A172 (cell line): ENCODE results near the gene LTBR. TPM values are rescaled to one million over a fixed set of nuclear protein-coding genes. Genes with fewer than 3 reads are reported as not detected.
A peak's percentile ranks its signal among the peaks of the same experiment; 100 is the strongest.

Experiments used
- DNase-seq: peaks from one replicate; pipeline ENCODE4 v3.0.0-alpha.2; 2015; ENCODE audit warnings: low spot score
- total RNA-seq: library from RNA; depleted of rRNA; stranded (reverse); fragments of >200 nt; shearing (Covaris generic); gene quantifications from 2 replicates; pipeline ENCODE4 v1.2.3, GENCODE V29; 2014

Gene LTBR
- total RNA-seq, 1 experiment from 2014 or later: not detected

DNA sequence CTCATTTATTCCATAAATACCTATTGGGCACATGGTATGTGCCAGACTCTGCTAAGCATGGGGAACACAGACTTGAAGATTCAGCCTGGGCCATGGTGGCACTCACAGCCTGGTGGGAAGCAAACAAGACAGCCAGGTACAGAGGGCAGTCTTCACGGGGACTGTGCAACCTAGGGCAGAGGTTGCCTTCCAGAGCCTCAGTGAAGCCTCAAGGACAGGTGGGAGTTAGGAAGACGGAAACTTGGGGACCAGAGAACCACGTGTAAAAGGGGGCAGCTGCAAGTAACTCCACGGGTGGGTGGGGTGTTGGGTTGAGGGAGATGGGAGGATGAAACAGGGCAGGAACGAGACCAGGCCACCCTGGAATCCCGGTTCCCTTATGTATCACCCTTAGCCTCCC lies 980 bp upstream of the LTBR start:
- no peak for DNase-seq

DNA sequence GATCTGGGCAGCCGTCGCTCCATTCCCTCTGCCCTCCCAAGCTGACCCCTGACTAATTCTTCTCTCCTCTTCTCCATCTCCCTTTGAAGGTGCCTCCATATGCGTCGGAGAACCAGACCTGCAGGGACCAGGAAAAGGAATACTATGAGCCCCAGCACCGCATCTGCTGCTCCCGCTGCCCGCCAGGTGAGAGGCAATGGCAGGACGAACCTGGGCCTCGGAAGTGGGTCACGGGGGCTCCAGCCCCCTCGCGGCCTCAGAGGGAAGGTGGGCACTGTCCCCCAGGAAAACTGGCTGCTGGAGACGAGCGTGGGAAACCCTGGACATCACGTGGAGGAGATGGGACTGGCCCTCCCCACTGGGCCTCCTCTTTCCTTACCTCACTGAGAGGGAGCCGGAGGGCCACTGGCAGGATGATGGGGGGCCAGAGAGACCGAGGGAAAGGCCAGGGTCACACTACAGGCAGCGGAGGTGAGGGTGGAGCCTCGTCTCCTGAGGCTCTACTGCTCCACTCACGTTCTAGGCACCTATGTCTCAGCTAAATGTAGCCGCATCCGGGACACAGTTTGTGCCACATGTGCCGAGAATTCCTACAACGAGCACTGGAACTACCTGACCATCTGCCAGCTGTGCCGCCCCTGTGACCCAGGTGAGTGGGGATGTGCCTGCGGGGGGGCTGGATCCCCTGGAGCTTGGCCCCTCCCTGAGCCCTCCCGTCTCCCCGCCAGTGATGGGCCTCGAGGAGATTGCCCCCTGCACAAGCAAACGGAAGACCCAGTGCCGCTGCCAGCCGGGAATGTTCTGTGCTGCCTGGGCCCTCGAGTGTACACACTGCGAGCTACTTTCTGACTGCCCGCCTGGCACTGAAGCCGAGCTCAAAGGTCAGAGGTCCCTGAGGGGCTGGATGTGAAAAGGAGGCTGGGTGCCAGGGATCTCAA lies 806 bp downstream of the LTBR start:
- no peak for DNase-seq

DNA sequence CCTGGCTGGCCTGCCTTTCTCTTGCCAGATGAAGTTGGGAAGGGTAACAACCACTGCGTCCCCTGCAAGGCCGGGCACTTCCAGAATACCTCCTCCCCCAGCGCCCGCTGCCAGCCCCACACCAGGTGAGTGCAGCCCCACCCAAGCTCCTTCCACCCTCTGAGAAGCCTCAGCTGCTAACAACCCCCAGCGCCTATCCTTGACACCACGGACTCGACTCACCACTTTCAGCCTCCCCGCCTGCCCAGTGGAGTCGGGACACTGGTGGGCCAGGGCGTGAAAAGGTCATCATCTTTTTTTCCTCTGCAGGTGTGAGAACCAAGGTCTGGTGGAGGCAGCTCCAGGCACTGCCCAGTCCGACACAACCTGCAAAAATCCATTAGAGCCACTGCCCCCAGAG lies 2.1 kb downstream of the LTBR start:
- no peak for DNase-seq

DNA sequence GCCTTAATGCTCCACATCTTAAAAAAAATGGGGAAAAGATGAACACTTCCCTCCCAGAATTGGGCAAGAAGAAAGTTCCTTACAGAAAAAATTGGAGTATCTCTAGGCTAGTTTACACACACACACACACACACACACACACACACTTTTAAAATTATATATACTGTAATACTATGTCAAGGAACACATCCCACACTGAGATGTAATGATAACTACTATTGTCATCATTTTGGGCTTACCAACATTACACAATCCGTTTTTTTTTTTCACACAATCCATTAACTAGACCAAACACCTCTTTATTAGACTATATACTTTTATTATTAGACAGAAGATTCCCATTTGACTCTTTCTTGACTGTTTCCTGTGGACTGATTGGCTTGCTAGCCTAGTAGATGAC lies 2.5 kb downstream of the LTBR start:
- no peak for DNase-seq

DNA sequence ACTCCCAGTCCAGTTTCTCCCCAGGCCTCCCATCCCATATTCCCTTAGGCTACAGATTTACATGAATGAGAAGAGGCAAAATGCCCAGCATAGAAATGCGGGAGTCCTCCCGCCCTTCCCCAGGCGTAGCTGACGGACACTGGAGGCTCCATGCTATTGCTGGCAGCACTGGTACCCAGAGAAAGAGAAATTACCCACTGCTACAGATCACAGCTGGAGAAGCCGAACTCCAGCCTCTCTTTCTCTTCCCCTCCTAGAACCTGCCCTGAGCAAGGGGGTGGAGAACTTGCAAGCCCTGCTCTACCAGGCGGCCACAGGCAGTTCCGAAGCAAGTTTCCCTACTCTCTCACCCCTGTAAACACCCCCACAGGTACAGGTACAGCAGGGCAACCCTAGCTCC lies 3.6 kb downstream of the LTBR start:
- DNase-seq: no peak

DNA sequence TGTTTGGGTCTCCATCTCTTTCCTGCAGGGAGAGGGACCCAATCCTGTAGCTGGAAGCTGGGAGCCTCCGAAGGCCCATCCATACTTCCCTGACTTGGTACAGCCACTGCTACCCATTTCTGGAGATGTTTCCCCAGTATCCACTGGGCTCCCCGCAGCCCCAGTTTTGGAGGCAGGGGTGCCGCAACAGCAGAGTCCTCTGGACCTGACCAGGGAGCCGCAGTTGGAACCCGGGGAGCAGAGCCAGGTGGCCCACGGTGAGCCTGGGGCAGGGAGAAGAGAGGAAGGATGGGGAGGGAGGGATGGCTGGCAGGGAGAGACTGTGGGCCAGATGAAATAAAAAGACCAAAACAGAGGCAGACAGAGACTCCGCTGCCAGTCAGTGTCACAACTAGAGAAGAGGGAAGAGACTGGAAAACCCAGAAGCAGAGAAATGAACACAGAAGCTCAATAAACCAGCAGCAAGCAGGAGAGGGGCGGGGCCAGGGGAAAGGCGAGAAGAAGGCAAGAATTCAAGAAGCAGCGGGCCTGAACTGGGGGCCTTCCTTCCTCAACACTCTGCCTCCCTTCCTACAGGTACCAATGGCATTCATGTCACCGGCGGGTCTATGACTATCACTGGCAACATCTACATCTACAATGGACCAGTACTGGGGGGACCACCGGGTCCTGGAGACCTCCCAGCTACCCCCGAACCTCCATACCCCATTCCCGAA lies 6.3 kb downstream of the LTBR start:
- no peak for DNase-seq

DNA sequence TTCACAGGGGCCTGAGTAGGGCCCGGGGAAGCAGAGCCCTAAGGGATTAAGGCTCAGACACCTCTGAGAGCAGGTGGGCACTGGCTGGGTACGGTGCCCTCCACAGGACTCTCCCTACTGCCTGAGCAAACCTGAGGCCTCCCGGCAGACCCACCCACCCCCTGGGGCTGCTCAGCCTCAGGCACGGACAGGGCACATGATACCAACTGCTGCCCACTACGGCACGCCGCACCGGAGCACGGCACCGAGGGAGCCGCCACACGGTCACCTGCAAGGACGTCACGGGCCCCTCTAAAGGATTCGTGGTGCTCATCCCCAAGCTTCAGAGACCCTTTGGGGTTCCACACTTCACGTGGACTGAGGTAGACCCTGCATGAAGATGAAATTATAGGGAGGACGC lies 7.1 kb downstream of the LTBR start:
- DNase-seq: no peak

DNA sequence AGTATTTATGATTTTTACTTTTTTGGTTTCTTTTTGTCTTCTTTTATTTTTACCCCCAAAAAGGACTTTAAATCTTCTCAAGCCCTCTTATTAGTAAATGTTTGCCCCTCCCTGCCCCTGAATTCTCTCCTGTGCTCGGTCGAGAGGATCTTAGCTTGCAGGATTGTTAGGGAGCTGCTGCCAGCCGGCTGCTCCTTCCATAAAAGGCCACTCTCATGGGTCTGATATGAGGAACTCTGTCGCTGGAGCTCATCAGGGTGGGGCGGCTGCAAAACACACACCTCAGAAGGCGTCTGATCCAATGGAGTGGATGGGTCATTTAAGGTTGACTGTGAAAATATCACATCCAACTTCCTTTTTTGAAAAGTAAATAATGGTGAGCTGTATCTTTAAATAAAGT lies 8.5 kb downstream of the LTBR start:
- DNase-seq: peak; percentile 26

DNA sequence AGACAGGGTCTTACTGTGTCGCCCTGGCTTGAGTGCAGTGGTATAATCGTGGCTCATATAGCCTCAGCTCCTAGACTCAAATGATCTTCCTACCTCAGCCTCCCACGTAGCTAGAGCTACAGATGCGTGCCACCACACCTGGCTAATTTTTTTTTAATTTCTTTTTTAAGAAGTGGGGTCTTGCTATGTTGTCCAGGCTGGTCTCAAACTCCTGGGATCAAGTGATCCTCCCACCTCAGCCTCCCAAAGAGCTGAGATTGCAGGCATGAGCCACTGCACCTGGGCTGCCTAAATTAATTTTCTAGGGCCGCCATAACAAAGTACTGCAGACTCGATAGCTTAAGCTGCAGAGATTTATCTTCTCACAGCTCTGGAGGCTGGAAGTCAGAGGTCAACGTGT lies 9.1 kb downstream of the LTBR start:
- no peak for DNase-seq

DNA sequence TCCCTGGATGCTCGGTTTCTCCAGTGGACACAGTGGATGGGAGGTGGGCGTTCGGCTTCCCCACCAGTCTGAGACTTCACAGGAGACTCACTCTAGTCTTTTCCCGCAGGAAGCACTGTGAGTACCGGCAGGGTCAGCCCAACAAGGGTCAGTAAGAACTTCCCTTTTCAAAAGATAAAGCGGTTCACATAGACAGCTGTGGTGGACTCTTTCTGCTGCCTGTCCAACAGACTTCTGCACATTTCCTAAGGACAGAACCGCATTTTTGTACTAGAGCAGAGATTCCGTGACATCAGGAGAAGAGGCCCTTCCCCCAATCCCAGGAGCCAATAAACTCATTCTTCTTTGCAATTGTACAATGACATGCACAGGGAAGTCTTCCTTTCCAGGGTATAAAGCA lies 10.4 kb downstream of the LTBR start:
- no peak for DNase-seq

DNA sequence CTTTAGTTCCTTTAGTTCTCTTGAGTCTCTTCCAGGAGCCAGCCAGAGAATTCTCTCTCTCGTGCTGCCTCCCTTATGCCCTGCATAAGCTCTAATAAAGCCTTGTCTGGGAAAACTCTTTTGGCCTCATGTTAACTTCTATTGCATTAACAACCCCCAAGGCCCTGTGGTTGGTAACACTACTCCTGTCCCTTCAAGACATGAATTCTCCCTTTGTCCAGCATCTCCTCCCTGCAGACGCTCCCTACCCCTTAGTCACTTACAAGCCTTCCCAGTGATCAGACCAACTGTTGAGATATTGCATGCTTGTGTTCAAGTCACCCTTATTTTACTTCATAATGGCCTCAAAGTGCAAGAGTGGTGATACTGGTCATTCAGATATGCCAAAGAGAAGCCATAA lies 12.1 kb downstream of the LTBR start:
- DNase-seq: no peak

DNA sequence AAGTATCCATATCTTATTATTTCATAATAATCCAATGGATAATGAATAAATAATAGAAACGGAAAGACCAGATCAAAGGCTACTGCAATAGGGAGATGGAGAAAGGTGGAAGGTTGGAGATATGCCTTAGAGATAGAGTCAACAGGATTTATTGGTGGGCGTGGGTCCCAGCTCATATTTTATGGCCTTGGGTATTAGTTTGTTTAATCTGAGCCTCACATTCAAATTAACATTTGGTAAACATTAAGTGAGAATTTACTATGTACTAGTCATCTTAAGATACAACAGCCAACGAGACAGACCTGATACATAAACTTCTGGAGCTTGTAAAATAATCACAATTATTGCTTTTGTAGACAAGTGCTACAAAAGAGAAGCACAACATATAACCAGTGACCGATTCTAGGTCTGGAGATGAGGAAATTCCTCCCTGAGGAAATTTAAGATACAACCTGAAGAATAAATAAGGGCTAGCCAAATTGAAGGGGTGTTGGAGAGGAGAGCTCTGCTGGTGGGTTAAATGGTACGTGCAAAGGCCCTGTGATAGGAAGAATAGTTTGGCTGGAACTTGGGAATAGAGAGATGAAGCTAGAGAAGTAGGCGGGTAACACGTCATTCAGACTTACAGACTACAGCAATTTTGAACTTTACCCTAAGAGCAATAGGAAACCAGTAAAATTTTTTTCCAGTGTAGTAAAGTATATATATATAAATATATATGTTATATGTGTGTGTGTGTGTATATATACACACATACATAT lies 16.1 kb downstream of the LTBR start:
- DNase-seq: no peak

DNA sequence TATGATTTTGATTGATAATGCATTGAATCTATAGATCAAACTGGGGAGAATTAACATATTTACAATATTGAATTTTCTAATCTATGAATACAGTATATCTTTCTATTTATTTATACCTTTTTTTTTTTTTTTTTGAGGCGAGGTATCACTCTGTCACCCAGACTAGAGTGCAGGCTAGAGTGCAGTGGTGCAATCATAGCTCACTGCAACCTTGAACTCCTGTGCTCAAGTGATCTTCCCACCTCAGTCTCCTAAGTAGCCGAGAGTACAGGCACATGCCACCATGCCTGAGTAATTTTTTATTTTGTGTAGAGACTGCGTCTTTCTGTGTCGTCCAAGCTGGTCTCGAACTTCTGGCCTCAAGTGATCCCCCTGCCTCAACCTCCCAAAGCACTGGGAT lies 20.4 kb downstream of the LTBR start:
- DNase-seq: no peak

DNA sequence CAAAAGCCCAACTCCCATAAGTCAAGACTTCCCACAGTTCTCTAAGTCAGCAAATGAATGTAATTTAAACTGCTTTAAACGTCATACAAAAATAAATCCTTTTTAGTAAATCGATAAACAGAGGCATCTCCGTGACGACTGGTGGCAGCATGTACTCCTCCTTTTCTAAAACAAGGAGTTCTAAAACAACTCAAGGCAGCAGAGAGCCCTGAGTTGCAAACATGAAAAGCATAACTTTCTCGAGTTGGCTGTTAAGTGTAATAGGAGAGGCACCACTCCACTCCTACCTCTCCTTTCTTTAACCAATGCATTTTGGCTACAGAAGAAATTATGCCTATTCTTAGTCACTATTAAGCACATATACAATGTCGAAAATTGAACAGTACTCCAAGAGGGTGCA lies 22.0 kb downstream of the LTBR start:
- no peak for DNase-seq

DNA sequence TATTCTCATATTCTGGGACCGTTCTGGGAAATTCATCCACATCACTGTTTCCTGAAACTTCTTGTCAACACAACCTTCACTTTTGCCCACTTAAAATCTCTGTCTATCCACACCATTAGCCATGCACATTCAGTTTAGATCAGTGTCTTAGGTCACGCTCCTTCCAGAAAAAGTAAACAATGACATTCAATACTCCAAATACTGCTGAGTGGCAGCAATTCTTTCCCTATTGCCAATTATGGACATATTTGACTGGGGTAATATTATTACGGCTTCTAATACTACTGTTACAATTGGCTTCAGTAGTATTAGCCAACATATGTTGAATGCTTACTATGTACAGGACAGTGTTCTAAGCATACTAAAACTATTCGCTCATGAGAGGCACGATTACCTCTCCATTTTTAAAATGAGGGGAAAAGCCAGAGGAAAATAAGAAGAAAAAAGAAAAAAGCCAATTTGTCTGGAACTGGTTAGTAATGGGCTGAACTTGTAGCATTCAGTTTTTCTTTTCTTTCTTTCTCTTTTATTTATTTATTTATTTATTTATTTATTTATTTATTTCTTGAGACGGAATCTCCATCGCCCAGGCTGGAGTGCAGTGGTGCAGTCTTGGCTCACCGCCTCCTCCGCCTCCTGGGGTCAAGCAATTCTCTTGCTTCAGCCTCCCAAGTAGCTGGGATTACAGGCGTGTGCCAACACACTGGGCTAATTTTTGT lies 23.4 kb downstream of the LTBR start:
- no peak for DNase-seq

DNA sequence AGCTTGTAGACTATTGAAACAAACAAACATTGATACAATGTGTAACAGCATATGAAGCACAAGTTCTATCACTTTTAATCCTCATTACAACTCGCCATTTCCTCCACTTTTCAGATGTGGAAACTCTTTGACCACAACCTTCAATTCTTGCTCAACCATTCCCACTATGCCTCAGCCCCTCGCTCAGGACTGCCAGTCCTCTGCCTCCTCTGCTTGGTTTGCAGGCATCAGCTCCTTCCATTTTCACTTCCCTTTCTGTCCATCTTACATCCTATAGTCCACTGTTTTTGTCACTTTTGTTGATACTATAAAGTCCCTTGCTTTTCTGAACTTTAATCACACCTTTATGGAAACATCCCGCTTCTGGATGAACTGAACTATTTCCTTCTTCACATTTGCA lies 32.6 kb downstream of the LTBR start:
- no peak for DNase-seq

DNA sequence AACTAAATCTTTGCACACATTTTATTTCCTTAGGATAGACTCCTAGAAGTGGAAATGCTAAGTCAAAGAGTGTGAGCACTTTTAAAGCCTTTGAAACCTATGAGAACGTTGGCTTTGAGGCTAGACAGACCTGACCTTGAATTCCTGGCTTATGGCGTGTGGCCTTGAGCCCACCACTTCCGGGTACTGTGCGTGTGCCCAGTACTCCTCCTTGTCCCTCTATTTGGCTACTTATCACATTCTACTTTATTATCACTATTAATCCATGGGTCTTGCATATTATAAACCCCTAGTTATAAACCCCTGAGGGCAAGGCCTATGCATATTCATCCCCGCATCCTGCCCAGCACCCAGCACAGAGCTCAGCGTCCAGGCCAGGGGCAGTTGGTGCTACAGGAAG lies 34.8 kb downstream of the LTBR start:
- no peak for DNase-seq

DNA sequence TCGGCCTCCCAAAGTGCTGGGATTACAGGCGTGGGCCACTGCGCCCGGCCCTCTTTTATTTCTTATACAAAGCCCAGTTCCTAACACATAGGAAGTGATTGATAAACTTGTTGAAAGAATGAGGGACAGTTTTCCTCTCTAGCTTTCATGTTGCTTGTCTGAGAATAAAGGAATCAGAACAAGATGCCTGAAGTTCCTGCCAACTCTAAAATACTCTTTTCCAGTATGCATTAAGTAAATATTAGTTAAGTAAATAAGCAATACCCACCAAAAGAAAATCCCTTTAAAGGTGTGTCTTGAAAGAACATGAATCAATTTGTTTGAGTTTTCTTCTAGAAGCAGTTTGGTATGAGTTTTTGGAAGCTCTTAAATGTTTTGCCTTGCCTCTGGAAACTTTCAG lies 36.4 kb downstream of the LTBR start:
- DNase-seq: no peak

DNA sequence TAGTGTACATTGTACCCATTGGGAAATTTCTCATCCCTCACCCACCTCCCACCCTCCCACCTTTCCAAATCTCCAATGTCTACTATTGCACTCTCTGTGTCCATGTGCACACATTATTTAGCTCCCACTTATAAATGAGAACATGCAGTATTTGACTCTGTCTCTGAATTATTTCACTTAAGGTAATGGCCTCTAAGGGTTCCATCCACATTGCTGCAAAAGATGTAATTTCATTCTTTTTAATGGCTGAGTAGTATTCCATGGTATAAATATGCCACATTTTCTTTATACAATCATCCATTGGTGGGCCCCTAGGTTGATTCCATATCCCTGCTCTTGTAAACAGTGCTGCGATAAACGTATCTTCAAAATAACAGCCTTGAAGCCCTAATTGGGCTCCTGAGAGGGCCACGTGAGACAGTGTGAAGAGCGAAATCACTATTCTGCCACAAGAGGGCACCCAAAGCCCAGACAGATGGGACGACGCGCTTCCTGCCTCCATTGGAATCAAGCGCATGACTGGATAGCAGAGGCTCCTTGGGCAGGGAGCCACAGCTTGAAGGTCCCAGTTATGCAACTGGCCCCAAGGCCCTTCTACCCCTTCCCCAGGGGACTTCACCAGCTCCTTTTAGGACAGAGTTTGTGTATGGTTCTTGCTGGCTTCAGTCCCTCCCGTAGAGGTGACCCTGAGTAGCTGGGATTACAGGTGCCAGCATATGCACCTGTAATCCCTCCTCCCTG lies 39.5 kb downstream of the LTBR start:
- peak; percentile 84 for DNase-seq

DNA sequence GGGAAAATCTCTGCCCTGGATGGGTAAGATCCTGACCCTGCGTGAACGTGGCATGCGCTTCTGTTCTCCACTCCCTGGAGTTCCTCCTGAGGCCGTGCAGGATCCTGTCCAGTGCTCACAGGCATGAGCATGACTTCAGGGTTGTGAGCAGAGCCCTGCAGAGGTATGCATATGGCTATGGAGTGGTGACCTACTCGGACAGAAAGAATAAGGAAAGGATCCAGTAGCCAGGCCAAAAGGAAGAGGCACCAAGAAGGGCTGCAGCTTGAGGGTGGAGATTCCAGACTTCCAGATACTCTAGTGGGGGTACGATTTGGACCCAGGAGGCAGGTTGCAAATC lies 40.0 kb downstream of the LTBR start:
- DNase-seq: no peak

DNA sequence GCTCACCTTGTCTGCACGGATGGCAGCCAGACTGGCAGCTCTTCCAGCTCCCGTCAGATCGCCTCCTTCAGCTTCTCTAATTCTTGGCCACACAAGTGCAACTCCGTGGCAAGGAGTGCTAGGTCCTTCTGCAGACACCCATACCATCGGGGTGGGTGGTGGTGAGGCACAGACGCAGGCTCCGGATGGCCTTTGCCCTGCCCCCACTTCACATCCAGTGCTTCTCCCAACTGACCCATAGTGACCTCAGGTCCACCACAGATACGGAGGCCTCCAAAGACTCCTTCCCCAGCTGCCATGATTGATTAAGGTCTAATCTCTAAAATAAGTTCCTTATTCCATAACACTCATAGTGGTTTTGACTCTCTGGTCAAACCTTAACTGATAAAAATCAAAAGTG lies 40.9 kb downstream of the LTBR start:
- DNase-seq: no peak
